ENCODE results near the gene GUCY1B1.

- TF ChIP-seq, protein P1, sequence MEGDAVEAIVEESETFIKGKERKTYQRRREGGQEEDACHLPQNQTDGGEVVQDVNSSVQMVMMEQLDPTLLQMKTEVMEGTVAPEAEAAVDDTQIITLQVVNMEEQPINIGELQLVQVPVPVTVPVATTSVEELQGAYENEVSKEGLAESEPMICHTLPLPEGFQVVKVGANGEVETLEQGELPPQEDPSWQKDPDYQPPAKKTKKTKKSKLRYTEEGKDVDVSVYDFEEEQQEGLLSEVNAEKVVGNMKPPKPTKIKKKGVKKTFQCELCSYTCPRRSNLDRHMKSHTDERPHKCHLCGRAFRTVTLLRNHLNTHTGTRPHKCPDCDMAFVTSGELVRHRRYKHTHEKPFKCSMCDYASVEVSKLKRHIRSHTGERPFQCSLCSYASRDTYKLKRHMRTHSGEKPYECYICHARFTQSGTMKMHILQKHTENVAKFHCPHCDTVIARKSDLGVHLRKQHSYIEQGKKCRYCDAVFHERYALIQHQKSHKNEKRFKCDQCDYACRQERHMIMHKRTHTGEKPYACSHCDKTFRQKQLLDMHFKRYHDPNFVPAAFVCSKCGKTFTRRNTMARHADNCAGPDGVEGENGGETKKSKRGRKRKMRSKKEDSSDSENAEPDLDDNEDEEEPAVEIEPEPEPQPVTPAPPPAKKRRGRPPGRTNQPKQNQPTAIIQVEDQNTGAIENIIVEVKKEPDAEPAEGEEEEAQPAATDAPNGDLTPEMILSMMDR (IDR thresholded peaks at IDR 0.05; ENCODE audit: poor library complexity, severe bottlenecking) = no peak
- TF ChIP-seq EZH2 (IDR thresholded peaks at IDR 0.05; ENCODE audit: borderline replicate concordance, insufficient read depth, low read length, poor library complexity, severe bottlenecking) (no peak), EP300 (conservative IDR thresholded peaks at IDR 0.05; ENCODE audit: poor library complexity, severe bottlenecking) (no peak), REST (IDR thresholded peaks at IDR 0.05; ENCODE audit: borderline replicate concordance) (no peak)
Measured at GRCh38 chr4:155711556-155711955, 47.3 kb upstream of the GUCY1B1 start.
